ENCODE results near the gene PSMD7.

PSMD7 gene

DNA sequence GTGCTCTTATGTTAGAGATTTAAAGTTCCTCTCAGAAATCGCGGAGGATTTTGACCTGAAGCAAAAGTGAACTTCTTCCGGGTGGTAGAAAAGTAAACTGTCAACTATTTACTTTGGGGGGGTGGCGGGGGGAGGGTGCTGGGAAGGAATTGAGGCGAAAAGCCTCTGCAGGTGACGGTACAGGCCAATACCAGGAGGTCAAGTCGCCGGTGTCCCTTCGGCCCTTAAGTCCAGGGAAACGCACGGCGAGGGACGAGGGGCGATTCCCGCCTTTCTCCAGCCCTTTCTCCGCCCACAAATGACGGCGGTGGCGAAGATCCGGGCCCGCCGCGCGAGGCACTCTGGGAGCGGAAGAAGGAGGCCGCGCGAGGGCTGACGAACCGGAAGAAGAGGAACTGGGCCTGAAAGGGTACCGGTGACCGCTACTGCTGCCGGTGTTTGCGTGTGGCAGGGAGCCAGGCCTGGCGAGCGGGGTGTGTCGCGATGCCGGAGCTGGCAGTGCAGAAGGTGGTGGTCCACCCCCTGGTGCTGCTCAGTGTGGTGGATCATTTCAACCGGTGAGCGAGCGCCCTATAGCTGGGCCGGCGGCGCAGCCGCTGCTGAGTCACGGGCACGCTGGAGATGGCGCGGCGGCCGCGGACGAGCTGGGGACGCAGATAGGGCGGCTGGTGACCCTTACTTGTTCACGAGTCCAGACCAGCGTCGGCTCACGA, at the start of gene PSMD7:
Gene PSMD7 (plus strand): TSS at position 383 of the 713 bp plus-strand sequence. CDS start 101 bp downstream, at position 484.
- peaks cover 0 to 34% (median 15%) of the 10 kb centered on the region in 4 donors for H3K4me1 ChIP-seq
- peak; percentile 89 to 95 for DNase-seq
- H3K9me3 ChIP-seq: peaks cover 0 to 3% (median 0%) of the 10 kb centered on the region in 3 donors
- peak within 1 kb of the TSS; percentile 93 to 95 for H3K27ac ChIP-seq
- TF ChIP-seq, protein P1, sequence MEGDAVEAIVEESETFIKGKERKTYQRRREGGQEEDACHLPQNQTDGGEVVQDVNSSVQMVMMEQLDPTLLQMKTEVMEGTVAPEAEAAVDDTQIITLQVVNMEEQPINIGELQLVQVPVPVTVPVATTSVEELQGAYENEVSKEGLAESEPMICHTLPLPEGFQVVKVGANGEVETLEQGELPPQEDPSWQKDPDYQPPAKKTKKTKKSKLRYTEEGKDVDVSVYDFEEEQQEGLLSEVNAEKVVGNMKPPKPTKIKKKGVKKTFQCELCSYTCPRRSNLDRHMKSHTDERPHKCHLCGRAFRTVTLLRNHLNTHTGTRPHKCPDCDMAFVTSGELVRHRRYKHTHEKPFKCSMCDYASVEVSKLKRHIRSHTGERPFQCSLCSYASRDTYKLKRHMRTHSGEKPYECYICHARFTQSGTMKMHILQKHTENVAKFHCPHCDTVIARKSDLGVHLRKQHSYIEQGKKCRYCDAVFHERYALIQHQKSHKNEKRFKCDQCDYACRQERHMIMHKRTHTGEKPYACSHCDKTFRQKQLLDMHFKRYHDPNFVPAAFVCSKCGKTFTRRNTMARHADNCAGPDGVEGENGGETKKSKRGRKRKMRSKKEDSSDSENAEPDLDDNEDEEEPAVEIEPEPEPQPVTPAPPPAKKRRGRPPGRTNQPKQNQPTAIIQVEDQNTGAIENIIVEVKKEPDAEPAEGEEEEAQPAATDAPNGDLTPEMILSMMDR (IDR thresholded peaks at IDR 0.05): no peak
- no peaks in the 10 kb centered on the region for H3K27me3 ChIP-seq
- H3K4me3 ChIP-seq: peak within 1 kb of the TSS; percentile 88 to 93
- intact Hi-C loops (cut with DNase I; ENCODE audit: low total_unique reads): no loop called here
- H3K36me3 ChIP-seq: peaks cover 20 to 25% (median 23%) of the 10 kb centered on the region in 3 donors

DNA sequence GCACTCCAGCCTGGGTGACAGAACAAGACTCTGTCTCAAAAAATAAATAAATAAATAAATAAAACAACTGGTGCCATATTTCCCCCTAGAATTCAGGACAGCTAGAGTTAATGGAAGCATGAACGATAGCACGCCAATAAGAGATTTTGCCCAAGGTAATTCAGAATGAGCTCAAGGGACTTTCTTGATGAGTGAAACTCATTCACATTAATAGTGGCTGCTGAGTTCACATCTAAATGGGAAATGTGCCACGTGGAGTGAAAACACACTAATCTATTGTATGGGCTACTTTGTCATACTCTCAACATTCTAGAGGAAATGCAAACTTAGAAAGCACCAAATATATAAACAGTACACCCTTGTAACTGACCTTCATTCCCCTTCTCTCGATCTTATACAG, 47.4 kb upstream of the PSMD7 start:
- TF ChIP-seq, protein P1 (IDR thresholded peaks at IDR 0.05): no peak
- Histone ChIP-seq H3K4me3 (no peak overlapping the region), H3K4me1 (no peaks in the 10 kb centered on the region), H3K27me3 (no peaks in the 10 kb centered on the region), H3K9me3 (no peaks in the 10 kb centered on the region), H3K27ac (no peak overlapping the region), H3K36me3 (no peaks in the 10 kb centered on the region)
- no peak for DNase-seq
- intact Hi-C loops (cut with DNase I; ENCODE audit: low total_unique reads): no loop called here

DNA sequence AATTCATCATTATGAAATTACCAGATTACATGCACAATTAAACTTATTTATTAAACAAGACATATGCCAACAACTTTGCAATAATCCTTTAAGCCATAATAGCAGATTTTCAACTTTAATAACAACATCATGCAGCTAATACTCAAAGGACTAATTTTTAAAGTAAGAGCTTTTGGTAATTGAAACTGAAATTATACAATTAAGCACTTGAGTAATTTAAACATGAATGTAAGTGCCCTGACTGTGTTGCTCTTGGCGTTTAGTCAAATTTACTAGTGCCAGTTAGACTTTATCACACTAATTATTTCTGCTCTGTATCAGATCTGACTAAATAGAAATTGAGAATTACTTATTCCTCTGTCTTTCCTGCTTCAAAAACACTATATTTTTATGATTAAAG, 46.8 kb upstream of the PSMD7 start:
- Histone ChIP-seq H3K9me3 (no peaks in the 10 kb centered on the region), H3K36me3 (no peaks in the 10 kb centered on the region), H3K4me1 (no peaks in the 10 kb centered on the region), H3K27me3 (no peaks in the 10 kb centered on the region), H3K4me3 (no peak overlapping the region), H3K27ac (no peak overlapping the region)
- no peak for DNase-seq
- intact Hi-C loops (cut with DNase I; ENCODE audit: low total_unique reads): no loop called here
- TF ChIP-seq, protein P1 (IDR thresholded peaks at IDR 0.05): no peak

DNA sequence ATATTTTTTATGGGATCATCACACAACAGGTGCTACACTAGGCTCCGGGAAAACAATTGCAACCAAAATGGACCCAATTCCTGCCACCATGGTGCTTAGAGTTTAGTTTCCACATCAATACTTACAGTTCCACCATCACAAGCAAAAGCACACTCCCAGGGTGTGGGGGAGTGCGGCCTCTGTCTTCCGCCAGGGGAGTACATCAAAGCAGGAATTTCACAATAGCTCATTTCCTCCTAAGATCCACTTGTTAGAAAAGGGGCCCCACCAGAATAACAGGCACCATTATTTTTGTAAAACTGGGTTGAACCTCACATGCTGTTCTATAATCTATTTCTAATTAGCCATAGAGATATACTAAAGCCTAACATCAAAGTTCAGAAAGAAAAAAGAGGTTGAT, 44.3 kb upstream of the PSMD7 start:
- no peak overlapping the region for H3K27ac ChIP-seq
- intact Hi-C loops (cut with DNase I; ENCODE audit: low total_unique reads): no loop called here
- no peak for DNase-seq

DNA sequence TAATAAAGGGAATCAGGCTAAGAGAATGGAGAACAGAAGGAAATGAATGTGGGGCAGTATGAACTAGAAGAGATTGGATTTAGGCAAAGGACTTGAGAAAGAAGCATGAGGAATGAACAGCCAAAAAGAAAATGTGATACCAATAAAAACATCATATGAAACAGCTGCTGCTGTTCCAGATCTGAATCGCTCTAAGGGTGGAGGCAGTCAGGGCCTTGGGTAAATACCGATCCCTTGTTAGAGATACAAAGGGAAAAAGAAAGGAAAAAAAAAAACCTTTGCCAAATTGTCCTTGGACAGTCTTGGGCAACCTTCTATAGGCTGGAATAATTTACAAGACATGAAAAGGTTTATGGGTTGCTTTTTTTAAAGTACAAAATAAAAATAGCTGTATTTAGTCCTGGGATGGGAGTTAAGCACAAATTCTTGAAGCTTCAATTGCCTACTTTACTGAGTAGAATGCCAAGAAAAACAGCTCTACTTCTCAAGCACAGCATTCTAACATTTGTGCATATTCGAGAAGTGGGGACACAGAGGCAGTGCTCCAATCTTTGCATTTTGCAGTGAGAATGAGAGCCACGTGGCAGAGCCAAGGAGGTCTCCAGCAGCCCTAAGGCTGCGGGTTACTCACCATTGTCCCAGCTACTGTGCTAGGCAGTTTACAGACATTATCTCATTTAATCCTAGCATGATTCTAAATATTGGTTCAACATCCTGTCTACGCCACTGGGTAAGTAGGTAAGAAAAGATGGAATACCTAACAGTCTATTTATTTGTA, 43.3 kb upstream of the PSMD7 start:
- no peak for DNase-seq
- no peaks in the 10 kb centered on the region for H3K36me3 ChIP-seq
- H3K9me3 ChIP-seq: no peaks in the 10 kb centered on the region
- no peaks in the 10 kb centered on the region for H3K27me3 ChIP-seq
- intact Hi-C loops (cut with DNase I; ENCODE audit: low total_unique reads): no loop called here
- TF ChIP-seq, protein P1 (IDR thresholded peaks at IDR 0.05): no peak
- H3K4me3 ChIP-seq: no peak overlapping the region
- H3K27ac ChIP-seq: no peak overlapping the region
- no peaks in the 10 kb centered on the region for H3K4me1 ChIP-seq

More for the DNA sequence above, 44.3 kb upstream of the PSMD7 start:
- Histone ChIP-seq H3K27me3 (no peaks in the 10 kb centered on the region), H3K4me3 (no peak overlapping the region), H3K36me3 (no peaks in the 10 kb centered on the region), H3K9me3 (no peaks in the 10 kb centered on the region), H3K4me1 (no peaks in the 10 kb centered on the region)
- TF ChIP-seq, protein P1 (IDR thresholded peaks at IDR 0.05): no peak

All from tibial artery (tissue), 4 donors.